Fibroblast of villous mesenchyme (primary cell): Measurements from ENCODE around the gene CDC42EP5. TPM values are rescaled to one million over a fixed set of nuclear protein-coding genes. Genes with fewer than 3 reads are reported as not detected.
A peak's percentile ranks its signal among the peaks of the same experiment; 100 is the strongest.

Source experiments
- DNase-seq: peaks from one replicate; pipeline ENCODE4 v3.0.0-alpha.2; 2010; ENCODE audit warnings: low read depth
- H3K4me3 ChIP-seq: 2 replicates; pipeline ENCODE4 v1.5.1; 2011; ENCODE audit warnings: low read depth, mild to moderate bottlenecking, low read length
- total RNA-seq: library from RNA; depleted of rRNA; stranded (reverse); fragments of >200 nt; gene quantifications from 2 replicates; pipeline ENCODE4 v1.2.3, GENCODE V29; 2012
- TF ChIP-seq, protein P1 (sequence below): IDR thresholded peaks from 2 replicates; pipeline ENCODE4 v1.5.1; 2012; ENCODE audit warnings: low read depth, mild to moderate bottlenecking, low read length; ENCODE audit not compliant: insufficient read depth

Gene CDC42EP5
- total RNA-seq, 1 donor: 12.5 TPM

DNA sequence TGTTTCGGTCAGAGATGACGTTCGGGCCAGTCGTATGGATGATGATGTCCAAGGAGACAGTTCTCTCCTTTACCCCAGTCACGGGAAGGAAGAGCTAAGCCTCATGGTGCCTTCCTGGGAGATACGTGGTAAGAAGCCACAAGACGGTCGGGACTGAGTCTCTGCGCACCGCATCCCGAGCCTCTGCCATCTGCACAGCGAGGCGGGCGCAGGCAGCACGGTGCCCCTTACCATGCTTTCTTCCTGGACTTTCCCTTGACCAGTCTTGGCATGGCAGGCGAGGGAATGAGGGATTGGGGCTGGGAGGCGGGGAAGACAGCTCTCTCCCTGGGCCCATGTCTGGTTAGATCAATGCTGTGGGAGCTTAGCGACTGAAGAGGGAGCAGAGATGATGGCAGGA is 19.5 kb upstream of the CDC42EP5 start:
- TF ChIP-seq, protein P1, sequence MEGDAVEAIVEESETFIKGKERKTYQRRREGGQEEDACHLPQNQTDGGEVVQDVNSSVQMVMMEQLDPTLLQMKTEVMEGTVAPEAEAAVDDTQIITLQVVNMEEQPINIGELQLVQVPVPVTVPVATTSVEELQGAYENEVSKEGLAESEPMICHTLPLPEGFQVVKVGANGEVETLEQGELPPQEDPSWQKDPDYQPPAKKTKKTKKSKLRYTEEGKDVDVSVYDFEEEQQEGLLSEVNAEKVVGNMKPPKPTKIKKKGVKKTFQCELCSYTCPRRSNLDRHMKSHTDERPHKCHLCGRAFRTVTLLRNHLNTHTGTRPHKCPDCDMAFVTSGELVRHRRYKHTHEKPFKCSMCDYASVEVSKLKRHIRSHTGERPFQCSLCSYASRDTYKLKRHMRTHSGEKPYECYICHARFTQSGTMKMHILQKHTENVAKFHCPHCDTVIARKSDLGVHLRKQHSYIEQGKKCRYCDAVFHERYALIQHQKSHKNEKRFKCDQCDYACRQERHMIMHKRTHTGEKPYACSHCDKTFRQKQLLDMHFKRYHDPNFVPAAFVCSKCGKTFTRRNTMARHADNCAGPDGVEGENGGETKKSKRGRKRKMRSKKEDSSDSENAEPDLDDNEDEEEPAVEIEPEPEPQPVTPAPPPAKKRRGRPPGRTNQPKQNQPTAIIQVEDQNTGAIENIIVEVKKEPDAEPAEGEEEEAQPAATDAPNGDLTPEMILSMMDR: no peak
- DNase-seq: no peak
- no peak overlapping the region for H3K4me3 ChIP-seq

DNA sequence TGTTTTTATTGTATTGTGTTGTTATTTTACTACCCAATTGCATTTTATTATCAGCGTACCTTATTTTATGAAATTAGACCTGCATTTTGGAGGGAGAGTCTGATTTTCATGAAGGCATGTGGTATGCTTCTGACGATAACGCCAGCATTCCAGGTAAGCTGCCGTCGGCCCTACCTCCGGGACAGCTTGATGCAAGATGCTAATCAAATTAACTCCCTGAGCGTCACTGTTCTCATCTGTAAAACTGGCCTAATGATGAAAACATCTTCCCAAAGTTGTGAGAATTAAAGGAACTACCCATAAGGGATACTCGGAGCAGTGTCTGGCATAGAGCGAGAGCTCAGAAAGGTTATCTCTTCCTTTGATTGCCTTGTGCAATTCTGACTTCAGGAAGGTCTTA is 16.7 kb upstream of the CDC42EP5 start:
- TF ChIP-seq, protein P1: no peak
- H3K4me3 ChIP-seq: no peak overlapping the region

DNA sequence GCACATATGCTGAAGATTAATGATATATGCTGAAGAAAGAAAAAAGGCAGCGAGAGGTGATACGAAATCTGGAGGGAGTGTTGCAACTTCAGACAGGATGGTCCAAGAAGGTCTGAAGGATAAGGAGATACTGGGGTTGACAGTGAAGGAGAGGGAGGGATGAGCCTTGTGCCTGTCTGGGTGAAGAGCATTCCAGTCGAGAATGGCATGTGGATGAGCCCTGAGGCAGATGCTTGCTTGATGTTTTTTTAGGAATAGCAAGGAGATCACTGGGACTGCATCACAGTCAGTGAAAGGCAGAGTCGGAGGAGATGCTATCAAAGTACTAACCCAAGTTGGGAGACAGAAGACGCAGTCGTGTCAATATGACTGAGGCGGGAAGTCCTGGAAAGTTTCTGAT is 16.2 kb upstream of the CDC42EP5 start:
- TF ChIP-seq, protein P1: no peak
- DNase-seq: no peak
- H3K4me3 ChIP-seq: no peak overlapping the region

More for the DNA sequence above, 16.7 kb upstream of the CDC42EP5 start:
- no peak for DNase-seq

DNA sequence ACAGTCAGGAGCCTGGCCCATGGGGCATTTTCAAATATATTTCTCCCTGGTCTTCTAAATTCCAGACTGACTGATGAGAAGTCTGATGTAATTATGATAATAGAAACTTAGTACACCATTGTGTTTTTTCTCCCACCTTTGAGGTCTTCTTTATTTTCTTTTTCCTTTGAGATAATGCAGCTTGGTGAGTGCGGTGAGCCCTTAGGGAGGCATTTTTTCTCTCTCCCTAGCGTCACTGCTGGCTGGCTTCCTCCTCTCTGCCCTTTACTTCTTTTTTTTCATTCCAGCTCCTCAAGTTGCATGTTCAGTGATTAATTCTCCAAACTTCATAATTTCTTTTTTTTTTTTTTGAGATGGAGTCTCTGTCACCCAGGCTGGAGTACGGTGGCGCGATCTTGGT is 12.8 kb upstream of the CDC42EP5 start:
- no peak overlapping the region for H3K4me3 ChIP-seq
- DNase-seq: no peak
- TF ChIP-seq, protein P1: no peak

DNA sequence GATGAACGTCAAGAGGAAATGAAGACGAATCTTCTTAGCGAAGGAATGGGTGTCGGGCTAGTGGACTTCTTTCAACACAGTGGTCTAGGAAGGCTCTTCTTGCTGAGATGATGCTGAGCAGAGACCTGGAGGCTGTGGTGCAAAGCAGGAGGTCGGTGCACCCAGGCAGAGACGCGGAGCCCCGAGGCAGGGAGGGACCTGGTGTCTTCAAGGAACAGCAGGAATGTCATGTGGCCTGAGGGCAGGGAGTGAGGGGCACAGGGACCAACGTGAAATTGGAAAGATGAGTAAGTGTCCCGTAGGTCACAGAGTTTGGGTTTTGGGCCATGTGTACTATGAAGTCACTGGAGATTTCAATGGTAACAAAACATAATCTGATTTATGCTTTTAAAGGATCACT is 11.4 kb upstream of the CDC42EP5 start:
- TF ChIP-seq, protein P1: no peak
- no peak for DNase-seq
- H3K4me3 ChIP-seq: no peak overlapping the region

DNA sequence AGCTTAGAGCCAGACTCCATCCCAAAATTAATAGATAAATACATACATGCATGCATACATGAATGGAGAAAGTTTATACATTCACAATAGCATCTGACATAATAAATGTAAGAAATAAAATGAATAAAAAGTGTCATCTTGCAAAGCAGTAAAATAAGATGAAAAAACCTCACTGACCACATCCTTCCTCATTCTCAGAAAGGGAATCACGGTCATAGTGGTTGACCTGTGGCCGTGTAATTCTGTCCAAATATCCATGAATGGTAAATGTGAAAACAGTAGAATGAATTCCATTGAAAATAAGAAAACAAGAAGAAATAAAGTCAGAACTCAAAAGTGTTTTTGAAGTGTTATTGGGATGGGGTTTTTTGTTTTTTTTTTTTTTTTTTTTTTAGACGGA is 9.8 kb upstream of the CDC42EP5 start:
- no peak for DNase-seq
- TF ChIP-seq, protein P1: no peak
- H3K4me3 ChIP-seq: no peak overlapping the region

DNA sequence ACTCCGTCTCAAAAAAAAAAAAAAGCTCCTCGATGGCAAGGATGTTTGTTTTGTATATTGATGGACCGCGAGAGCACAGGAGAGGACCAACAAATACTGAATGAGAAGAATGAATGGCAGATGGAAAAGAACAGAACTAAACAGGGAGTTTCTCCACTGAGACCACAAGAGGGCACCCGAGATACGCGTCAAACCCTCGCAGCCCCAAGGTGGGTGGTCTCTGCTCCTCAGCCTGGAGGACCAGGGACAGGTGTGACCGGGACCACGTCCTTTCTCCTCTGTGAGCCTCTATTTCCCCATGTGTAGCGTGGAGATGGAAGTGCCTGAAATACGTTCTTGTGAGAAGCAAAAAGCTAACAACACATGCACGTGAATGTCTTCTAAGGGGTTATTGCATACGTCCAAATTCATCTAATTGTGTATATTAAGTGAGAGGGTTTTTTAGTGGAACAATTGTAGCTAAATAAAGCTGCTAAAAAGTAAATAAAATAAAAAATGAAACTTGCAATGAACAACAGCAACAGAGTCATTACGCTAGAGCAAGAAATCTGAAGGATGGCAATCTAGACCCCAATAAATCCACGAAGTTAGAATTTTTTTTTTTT is 8.3 kb upstream of the CDC42EP5 start:
- peak; percentile 49 for DNase-seq
- H3K4me3 ChIP-seq: no peak overlapping the region
- TF ChIP-seq, protein P1: peak; percentile 79
